Measurements from ENCODE around the gene PRDM11. TPM values are rescaled to one million over a fixed set of nuclear protein-coding genes. Genes with fewer than 3 reads are reported as not detected.

The PRDM11 gene
- total RNA-seq, 1 donor from 2014 or later = 7.9 TPM

Other genes with a start within 250 kb of the PRDM11 start
- gene TP53I11, start 195.8 kb upstream of the PRDM11 start, total RNA-seq = 12.4 and 12.9 TPM in 2 replicates
- gene SYT13, start 139.7 kb downstream of the PRDM11 start, total RNA-seq = under 0.01 TPM in 2 replicates